Smooth muscle cell of the brain vasculature (primary cell): Measurements from ENCODE around the gene PKNOX2.

Experiments used
- DNase-seq: peaks from one replicate; pipeline ENCODE4 v3.0.0-alpha.2; 2012; ENCODE audit warnings: low read depth, low spot score

Gene PKNOX2

DNA sequence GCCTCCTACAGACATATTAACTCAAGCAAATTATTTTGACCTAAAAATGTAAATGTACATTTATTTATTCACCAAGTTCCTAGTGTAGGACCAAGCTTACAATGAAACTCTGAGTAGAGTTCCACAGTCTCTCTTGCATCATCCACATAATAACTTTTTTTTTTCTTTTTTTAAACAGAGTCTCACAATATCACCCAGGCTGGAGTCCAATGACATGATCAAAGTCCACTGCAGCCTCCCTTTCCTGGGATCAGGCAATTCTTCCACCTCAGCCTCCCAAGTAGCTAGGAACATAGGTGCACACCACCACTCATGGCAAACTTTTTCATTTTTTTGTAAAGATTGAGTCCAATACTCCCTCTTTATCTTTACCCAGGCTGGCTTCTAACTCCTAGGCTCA lies 303.5 kb downstream of the PKNOX2 start:
- DNase-seq = no peak

DNA sequence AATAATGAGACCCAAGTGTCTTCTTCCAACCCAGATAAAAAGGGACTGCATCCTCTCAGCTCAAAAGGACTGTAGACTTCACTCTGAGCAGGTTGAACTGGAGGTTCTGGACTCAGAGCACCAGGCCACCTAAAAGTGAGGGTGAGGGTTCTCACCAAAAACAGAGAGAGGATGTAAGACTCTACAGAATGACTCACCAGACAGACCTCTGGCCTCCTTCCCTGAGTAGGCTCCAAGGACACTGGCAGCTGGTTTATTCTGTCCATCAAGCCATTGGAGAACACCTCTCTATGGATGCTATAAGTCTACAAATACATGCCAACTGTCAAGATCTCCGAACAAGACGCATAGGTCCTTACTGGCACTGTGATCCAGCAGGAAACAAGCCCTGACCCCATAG lies 304.3 kb downstream of the PKNOX2 start:
- no peak for DNase-seq

DNA sequence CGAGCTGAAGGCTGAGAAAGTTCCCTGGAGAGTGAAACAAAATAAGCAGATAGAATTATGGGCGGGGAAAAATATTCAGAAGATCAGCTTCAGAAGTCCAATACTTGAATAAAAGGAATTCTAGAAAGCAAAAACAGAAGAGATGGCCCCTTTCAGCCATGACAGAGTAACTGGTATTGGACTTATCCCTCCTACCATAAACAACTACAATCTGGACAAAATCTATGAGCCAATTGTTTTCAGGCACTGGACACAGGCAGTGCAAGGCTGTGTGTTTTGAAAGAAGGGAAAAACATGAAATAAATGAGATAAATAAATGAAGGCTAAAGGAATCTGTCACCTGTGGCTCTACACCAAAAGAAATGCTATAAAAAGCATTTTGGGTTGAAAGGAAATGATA lies 305.8 kb downstream of the PKNOX2 start:
- no peak for DNase-seq

DNA sequence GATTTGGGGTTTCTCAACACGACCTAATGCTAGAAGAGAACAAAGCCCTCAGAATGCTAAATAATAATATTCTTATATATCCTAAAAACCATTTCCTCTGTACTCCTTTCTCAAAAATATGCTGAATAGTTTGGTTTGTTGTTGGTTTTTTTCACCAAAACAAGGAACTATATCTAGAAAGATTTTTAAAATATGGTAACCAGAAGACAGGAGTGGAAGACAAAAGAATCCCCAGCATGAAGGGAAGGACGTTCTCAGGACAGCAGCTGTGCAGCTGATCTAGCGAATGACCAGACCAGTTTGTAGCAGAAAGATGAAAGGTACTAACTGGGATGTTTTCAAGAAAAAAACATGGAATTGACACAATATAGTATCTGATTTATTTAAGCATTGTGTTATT lies 312.2 kb downstream of the PKNOX2 start:
- DNase-seq = no peak

DNA sequence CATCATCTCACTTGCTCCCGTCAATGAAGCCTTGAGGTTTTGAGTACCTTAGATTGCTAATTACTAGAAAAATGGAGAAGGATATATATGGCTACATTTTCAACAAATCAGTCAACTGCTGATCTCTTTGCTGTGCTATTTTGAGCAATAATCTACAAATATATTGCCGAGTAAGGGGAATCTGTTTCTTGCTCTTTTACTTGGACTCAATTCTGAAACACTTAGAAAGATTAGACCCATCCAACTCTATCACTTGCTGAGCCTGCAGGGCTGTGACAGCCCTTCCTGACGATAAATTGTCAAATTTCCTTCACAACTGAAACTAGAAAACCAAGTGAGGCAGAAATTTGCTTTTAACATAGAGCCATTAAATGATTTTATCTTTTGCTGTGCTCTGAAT lies 314.6 kb downstream of the PKNOX2 start:
- no peak for DNase-seq

DNA sequence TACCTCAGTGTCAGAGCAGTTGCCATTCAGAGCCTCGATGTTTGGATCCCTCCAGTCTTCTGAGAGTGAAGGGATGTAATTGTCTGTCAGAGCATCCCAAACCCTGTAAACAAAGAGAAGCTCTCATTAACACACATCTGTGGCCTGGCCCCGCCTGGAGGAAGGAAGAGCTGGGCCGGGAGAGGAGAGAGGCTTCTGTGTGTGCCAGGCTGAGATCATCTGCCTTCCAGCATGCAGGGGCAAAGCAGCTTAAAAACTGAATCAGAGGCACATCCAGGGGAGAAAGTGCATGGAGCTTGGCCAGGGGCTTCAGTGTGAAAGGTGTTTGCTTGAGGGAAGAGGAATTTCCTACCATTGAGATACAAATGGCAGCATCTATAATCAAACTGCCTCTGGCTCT lies 317.0 kb downstream of the PKNOX2 start:
- DNase-seq = no peak
